ENCODE measurements around the gene SDHAF2.
A peak's percentile ranks its signal among the peaks of the same experiment; 100 is the strongest.
"Not testable (repeated sequence)": the region's sequence is repeated elsewhere in the genome, so short reads cannot be mapped to it uniquely, and the experiment has no call there.

Gene SDHAF2

GRCh38 chr11:61429691-61430582 lies at the start of gene SDHAF2, which contains the start of gene CPSF7:
TSS of gene SDHAF2 (plus strand) at chr11:61430124. CDS start at chr11:61430147, 23 bp downstream.
TSS of gene CPSF7 (minus strand) at chr11:61429975. CDS start at chr11:61429235, 740 bp downstream.
- peak; percentile 99 for DNase-seq

- DNase-seq, result no peak
These were observed 49.0 kb upstream of the SDHAF2 start for GRCh38 chr11:61380884-61381283.

GRCh38 chr11:61383859-61384258 lies 46.1 kb upstream of the SDHAF2 start:
- not testable (repeated sequence) for DNase-seq

GRCh38 chr11:61384271-61385242 lies 45.4 kb upstream of the SDHAF2 start:
- DNase-seq, result no peak

- no peak for DNase-seq
These were observed 39.8 kb upstream of the SDHAF2 start for GRCh38 chr11:61390161-61390560.

GRCh38 chr11:61392981-61393595 lies 36.8 kb upstream of the SDHAF2 start:
- no peak for DNase-seq

- no peak for DNase-seq
These were observed 28.8 kb upstream of the SDHAF2 start for GRCh38 chr11:61401173-61401572.

- DNase-seq, result no peak
These were observed 28.4 kb upstream of the SDHAF2 start for GRCh38 chr11:61401573-61401972.

- no peak for DNase-seq
These were observed 26.3 kb upstream of the SDHAF2 start for GRCh38 chr11:61403658-61404057.

- no peak for DNase-seq
These were observed 25.8 kb upstream of the SDHAF2 start for GRCh38 chr11:61404103-61404502.

- no peak for DNase-seq
These were observed 25.3 kb upstream of the SDHAF2 start for GRCh38 chr11:61404641-61405040.

- no peak for DNase-seq
These were observed 23.9 kb upstream of the SDHAF2 start for GRCh38 chr11:61406067-61406466.

GRCh38 chr11:61406991-61407728 lies 22.8 kb upstream of the SDHAF2 start:
- DNase-seq, result no peak

GRCh38 chr11:61411589-61411988 lies 18.3 kb upstream of the SDHAF2 start:
- no peak for DNase-seq

- DNase-seq, result no peak
These were observed 16.4 kb upstream of the SDHAF2 start for GRCh38 chr11:61413496-61413895.

- no peak for DNase-seq
These were observed 15.4 kb upstream of the SDHAF2 start for GRCh38 chr11:61414547-61414946.

GRCh38 chr11:61415381-61415780 lies 14.5 kb upstream of the SDHAF2 start:
- no peak for DNase-seq

GRCh38 chr11:61416941-61417340 lies 13.0 kb upstream of the SDHAF2 start:
- DNase-seq, result no peak

GRCh38 chr11:61417670-61418069 lies 12.3 kb upstream of the SDHAF2 start:
- DNase-seq, result no peak

GRCh38 chr11:61418136-61418535 lies 11.8 kb upstream of the SDHAF2 start:
- DNase-seq, result no peak

- DNase-seq, result no peak
These were observed 7.7 kb upstream of the SDHAF2 start for GRCh38 chr11:61422226-61422625.
